ENCODE results near the gene INS.
"Not testable (repeated sequence)": the region's sequence is repeated elsewhere in the genome, so short reads cannot be mapped to it uniquely, and the experiment has no call there.

- TF ChIP-seq POLR2A (IDR thresholded peaks at IDR 0.05; ENCODE audit: low read length); HMGXB4 (CRISPR knock-in tag; IDR thresholded peaks at IDR 0.05; ENCODE audit: borderline replicate concordance); CTCF (IDR thresholded peaks at IDR 0.05); RCOR1 (IDR thresholded peaks at IDR 0.05; ENCODE audit: low read depth, low read length); REST (IDR thresholded peaks at IDR 0.05); KDM1A (IDR thresholded peaks at IDR 0.05; ENCODE audit: low read depth); JUNB (IDR thresholded peaks at IDR 0.05); EP300 (IDR thresholded peaks at IDR 0.05); BHLHE40 (IDR thresholded peaks at IDR 0.05; ENCODE audit: low read depth, low read length); CEBPB (IDR thresholded peaks at IDR 0.05): not testable (repeated sequence)
- TF ChIP-seq, protein P1, sequence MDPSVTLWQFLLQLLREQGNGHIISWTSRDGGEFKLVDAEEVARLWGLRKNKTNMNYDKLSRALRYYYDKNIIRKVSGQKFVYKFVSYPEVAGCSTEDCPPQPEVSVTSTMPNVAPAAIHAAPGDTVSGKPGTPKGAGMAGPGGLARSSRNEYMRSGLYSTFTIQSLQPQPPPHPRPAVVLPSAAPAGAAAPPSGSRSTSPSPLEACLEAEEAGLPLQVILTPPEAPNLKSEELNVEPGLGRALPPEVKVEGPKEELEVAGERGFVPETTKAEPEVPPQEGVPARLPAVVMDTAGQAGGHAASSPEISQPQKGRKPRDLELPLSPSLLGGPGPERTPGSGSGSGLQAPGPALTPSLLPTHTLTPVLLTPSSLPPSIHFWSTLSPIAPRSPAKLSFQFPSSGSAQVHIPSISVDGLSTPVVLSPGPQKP (IDR thresholded peaks at IDR 0.05; ENCODE audit: low read depth, low read length) = not testable (repeated sequence)
These were observed 33.0 kb upstream of the INS start for GRCh38 chr11:2193888-2194595.

All from A549 (cell line).